ENCODE measurements around the gene LRRC74B.
"Not testable (repeated sequence)": the region's sequence is repeated elsewhere in the genome, so short reads cannot be mapped to it uniquely, and the experiment has no call there.

The LRRC74B gene

GRCh38 chr22:21060363-21060762, 14.6 kb downstream of the LRRC74B start:
- DNase-seq = not testable (repeated sequence)

GRCh38 chr22:21061660-21062321, 16.0 kb downstream of the LRRC74B start:
- not testable (repeated sequence) for DNase-seq

- not testable (repeated sequence) for DNase-seq
Observed at GRCh38 chr22:21064425-21064824, 18.7 kb downstream of the LRRC74B start.

GRCh38 chr22:21064917-21065864, 19.4 kb downstream of the LRRC74B start:
- DNase-seq = no peak

GRCh38 chr22:21067075-21067900, 21.5 kb downstream of the LRRC74B start:
- DNase-seq = no peak

- DNase-seq = no peak
Observed at GRCh38 chr22:21067901-21068680, 22.3 kb downstream of the LRRC74B start.

- DNase-seq = no peak
Observed at GRCh38 chr22:21068681-21069276, 23.0 kb downstream of the LRRC74B start.

- DNase-seq = no peak
Observed at GRCh38 chr22:21069375-21069774, 23.6 kb downstream of the LRRC74B start.

- no peak for DNase-seq
Observed at GRCh38 chr22:21070690-21071615, 25.2 kb downstream of the LRRC74B start.

GRCh38 chr22:21071796-21072195, 26.1 kb downstream of the LRRC74B start:
- DNase-seq = not testable (repeated sequence)

- no peak for DNase-seq
Observed at GRCh38 chr22:21073023-21073422, 27.3 kb downstream of the LRRC74B start.

- no peak for DNase-seq
Observed at GRCh38 chr22:21073482-21073881, 27.7 kb downstream of the LRRC74B start.

GRCh38 chr22:21074102-21074715, 28.5 kb downstream of the LRRC74B start:
- peak; percentile 32 for DNase-seq

- DNase-seq = no peak
Observed at GRCh38 chr22:21075516-21076138, 29.9 kb downstream of the LRRC74B start.

GRCh38 chr22:21076912-21077625, 31.3 kb downstream of the LRRC74B start:
- DNase-seq = no peak

GRCh38 chr22:21077884-21078508, 32.2 kb downstream of the LRRC74B start:
- DNase-seq = no peak

GRCh38 chr22:21078916-21079315, 33.2 kb downstream of the LRRC74B start:
- DNase-seq = no peak

- no peak for DNase-seq
Observed at GRCh38 chr22:21079493-21079892, 33.7 kb downstream of the LRRC74B start.
